Hepatocyte (in vitro differentiated cells): ENCODE data around the gene ITSN1.

Experiments used
- CTCF ChIP-seq: fragments of 200-600 bp; sonication (generic); IDR thresholded peaks from 2 replicates; pipeline ENCODE4 v1.5.1; 2016; ENCODE audit warnings: antibody characterized with exemption, mild to moderate bottlenecking; ENCODE audit not compliant: poor library complexity
- EZH2phosphoT487 ChIP-seq: fragments of 200-600 bp; sonication (generic); IDR thresholded peaks from one replicate; pipeline ENCODE4 v1.6.1; 2018; ENCODE audit warnings: antibody characterized with exemption, mild to moderate bottlenecking, low read depth, moderate library complexity; ENCODE audit not compliant: unreplicated experiment, severe bottlenecking

GRCh38 chr21:33898586-33898985 is 256.3 kb downstream of the ITSN1 start:
- TF ChIP-seq CTCF, result no peak
- no peak for TF ChIP-seq EZH2phosphoT487
